ENCODE results near the gene KCNK17.

- TF ChIP-seq CTCF (IDR thresholded peaks at IDR 0.05) (no peak), POLR2A (IDR thresholded peaks at IDR 0.05) (no peak), POLR2AphosphoS5 (IDR thresholded peaks at IDR 0.05) (no peak)
Observed at GRCh38 chr6:39339868-39340550, 25.8 kb upstream of the KCNK17 start.
